Right atrium auricular region (tissue), 2 donors: Measurements from ENCODE around the gene ZNF57. TPM values are rescaled to one million over a fixed set of nuclear protein-coding genes. Genes with fewer than 3 reads are reported as not detected.
"Not testable (repeated sequence)": the region's sequence is repeated elsewhere in the genome, so short reads cannot be mapped to it uniquely, and the experiment has no call there.

Experiments used
- DNase-seq: peaks from one replicate; pipeline ENCODE4 v3.0.0-alpha.2; 2019; ENCODE audit warnings: low spot score
- H3K27ac ChIP-seq, 2 donors: fragments of 200-600 bp; sonication (generic); 1 replicate in 1 of 2; 2 replicates in 1 of 2; pipeline ENCODE4 v1.5.1; 2016 to 2019
- H3K27me3 ChIP-seq, 2 donors: fragments of 200-600 bp; sonication (generic); one replicate each; pipeline versions ENCODE4 v1.5.1 to v1.6.0; 2017 to 2019
- H3K36me3 ChIP-seq: fragments of 200-600 bp; sonication (generic); one replicate; pipeline ENCODE4 v1.5.1; 2016
- H3K4me1 ChIP-seq, 2 donors: fragments of 200-600 bp; sonication (generic); one replicate each; pipeline versions ENCODE4 v1.5.1 to v1.6.0; 2017 to 2019
- H3K4me3 ChIP-seq, 2 donors: fragments of 200-600 bp; sonication (generic); 1 replicate in 1 of 2; 2 replicates in 1 of 2; pipeline ENCODE4 v1.5.1; 2017 to 2019; ENCODE audit warnings: mild to moderate bottlenecking in 1 of 2, moderate library complexity in 1 of 2
- H3K9me3 ChIP-seq, 2 donors: fragments of 200-600 bp; sonication (generic); one replicate each; pipeline ENCODE4 v1.5.1; 2019
- CTCF ChIP-seq, 2 donors: fragments of 200-600 bp; sonication (generic); IDR thresholded peaks; one replicate each; pipeline ENCODE4 v1.5.1; 2019; ENCODE audit warnings: antibody characterized with exemption in 2 of 2
- total RNA-seq, 2 donors: library from RNA; depleted of rRNA; stranded (reverse); fragments of >200 nt; gene quantifications; one replicate each; pipeline ENCODE4 v1.1.0, GENCODE V29; 2016

The ZNF57 gene
- total RNA-seq, 2 donors from 2014 or later = 1.6 to 1.8 TPM

- H3K4me1 ChIP-seq = no peaks in the 10 kb centered on the region
- TF ChIP-seq CTCF (IDR thresholded peaks at IDR 0.05) = no peak
- H3K36me3 ChIP-seq = no peaks in the 10 kb centered on the region
- no peaks in the 10 kb centered on the region for H3K9me3 ChIP-seq
- H3K4me3 ChIP-seq = no peak overlapping the region
- DNase-seq = no peak
- H3K27ac ChIP-seq = no peak overlapping the region
- no peaks in the 10 kb centered on the region for H3K27me3 ChIP-seq
Measured at GRCh38 chr19:2869618-2870017, 31.1 kb upstream of the ZNF57 start.

- H3K9me3 ChIP-seq = peaks cover 5 to 16% of the 10 kb centered on the region in 2 donors
- DNase-seq, H3K27ac ChIP-seq, H3K4me1 ChIP-seq, H3K4me3 ChIP-seq, H3K36me3 ChIP-seq, H3K27me3 ChIP-seq: not testable (repeated sequence)
- peak in 1 of 2 donors; percentile 57 for TF ChIP-seq CTCF (IDR thresholded peaks at IDR 0.05)
Measured at GRCh38 chr19:2872175-2872574, 28.6 kb upstream of the ZNF57 start.

- TF ChIP-seq CTCF (IDR thresholded peaks at IDR 0.05) = no peak
- H3K27ac ChIP-seq = no peak overlapping the region
- no peak overlapping the region for H3K4me3 ChIP-seq
- no peaks in the 10 kb centered on the region for H3K27me3 ChIP-seq
- H3K9me3 ChIP-seq = peaks cover 14 to 38% of the 10 kb centered on the region in 2 donors
- no peaks in the 10 kb centered on the region for H3K4me1 ChIP-seq
- DNase-seq = no peak
- no peaks in the 10 kb centered on the region for H3K36me3 ChIP-seq
Measured at GRCh38 chr19:2877398-2878331, 23.1 kb upstream of the ZNF57 start.

GRCh38 chr19:2883686-2884439 lies 16.9 kb upstream of the ZNF57 start:
- TF ChIP-seq CTCF (IDR thresholded peaks at IDR 0.05) = no peak
- no peaks in the 10 kb centered on the region for H3K4me1 ChIP-seq
- H3K9me3 ChIP-seq = peaks cover 0 to 6% of the 10 kb centered on the region in 2 donors
- H3K4me3 ChIP-seq = no peak overlapping the region
- H3K36me3 ChIP-seq = no peaks in the 10 kb centered on the region
- no peak for DNase-seq
- H3K27me3 ChIP-seq = no peaks in the 10 kb centered on the region
- H3K27ac ChIP-seq = no peak overlapping the region

- Histone ChIP-seq H3K4me3 (no peak overlapping the region), H3K27ac (no peak overlapping the region), H3K4me1 (no peaks in the 10 kb centered on the region), H3K9me3 (no peaks in the 10 kb centered on the region), H3K27me3 (no peaks in the 10 kb centered on the region), H3K36me3 (no peaks in the 10 kb centered on the region)
- no peak for TF ChIP-seq CTCF (IDR thresholded peaks at IDR 0.05)
- DNase-seq = no peak
Measured at GRCh38 chr19:2885736-2886135, 15.0 kb upstream of the ZNF57 start.
